ENCODE results near the gene KCNIP1.

The KCNIP1 gene

GRCh38 chr5:170483701-170484458, 19.9 kb upstream of the KCNIP1 start:
- Histone ChIP-seq H3K4me1 (ENCODE audit: control insufficient read depth, insufficient read depth, low read length, poor library complexity, severe bottlenecking) (peaks cover 14% of the 10 kb centered on the region), H3K36me3 (ENCODE audit: control insufficient read depth, insufficient read depth, low read length) (no peaks in the 10 kb centered on the region), H3K4me3 (ENCODE audit: extremely low read depth, insufficient read depth, low read length, poor library complexity, severe bottlenecking) (no peak overlapping the region), H3K27ac (ENCODE audit: low read depth, low read length, severe bottlenecking) (no peak overlapping the region), H3K9me3 (ENCODE audit: control insufficient read depth, low read length) (no peaks in the 10 kb centered on the region)
- 72 to 79% methylated on average over 18 to 19 of the region's 19 CpGs for WGBS, 2 experiments (ENCODE audit: insufficient coverage in 2 of 2)

DNA sequence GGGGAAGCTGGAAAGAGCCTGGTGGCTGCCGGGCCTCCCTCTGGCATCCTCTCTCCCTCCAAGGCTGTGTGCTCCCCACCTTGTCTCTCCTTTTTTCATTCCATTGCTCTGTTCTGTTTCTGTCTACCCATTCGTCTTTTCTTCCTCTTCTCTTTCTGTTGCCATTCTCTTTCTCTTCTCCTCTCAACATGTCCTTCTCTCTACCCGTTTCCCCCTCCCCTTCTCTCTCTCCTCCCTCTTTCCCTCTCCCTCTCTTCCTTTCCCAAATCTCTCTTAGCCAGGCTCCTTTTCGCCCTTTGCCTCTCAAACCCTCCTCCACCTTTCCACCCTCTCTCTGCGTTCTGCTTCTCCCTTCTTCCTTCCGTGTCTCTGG, 19.4 kb upstream of the KCNIP1 start:
- no peak overlapping the region for H3K4me3 ChIP-seq (ENCODE audit: extremely low read depth, insufficient read depth, low read length, poor library complexity, severe bottlenecking)
- 87 to 88% methylated on average over 6 of the region's 6 CpGs for WGBS, 2 experiments (ENCODE audit: insufficient coverage in 2 of 2)
- no peaks in the 10 kb centered on the region for H3K9me3 ChIP-seq (ENCODE audit: control insufficient read depth, low read length)
- H3K36me3 ChIP-seq (ENCODE audit: control insufficient read depth, insufficient read depth, low read length): no peaks in the 10 kb centered on the region
- H3K4me1 ChIP-seq (ENCODE audit: control insufficient read depth, insufficient read depth, low read length, poor library complexity, severe bottlenecking): peaks cover 14% of the 10 kb centered on the region
- H3K27ac ChIP-seq (ENCODE audit: low read depth, low read length, severe bottlenecking): no peak overlapping the region

DNA sequence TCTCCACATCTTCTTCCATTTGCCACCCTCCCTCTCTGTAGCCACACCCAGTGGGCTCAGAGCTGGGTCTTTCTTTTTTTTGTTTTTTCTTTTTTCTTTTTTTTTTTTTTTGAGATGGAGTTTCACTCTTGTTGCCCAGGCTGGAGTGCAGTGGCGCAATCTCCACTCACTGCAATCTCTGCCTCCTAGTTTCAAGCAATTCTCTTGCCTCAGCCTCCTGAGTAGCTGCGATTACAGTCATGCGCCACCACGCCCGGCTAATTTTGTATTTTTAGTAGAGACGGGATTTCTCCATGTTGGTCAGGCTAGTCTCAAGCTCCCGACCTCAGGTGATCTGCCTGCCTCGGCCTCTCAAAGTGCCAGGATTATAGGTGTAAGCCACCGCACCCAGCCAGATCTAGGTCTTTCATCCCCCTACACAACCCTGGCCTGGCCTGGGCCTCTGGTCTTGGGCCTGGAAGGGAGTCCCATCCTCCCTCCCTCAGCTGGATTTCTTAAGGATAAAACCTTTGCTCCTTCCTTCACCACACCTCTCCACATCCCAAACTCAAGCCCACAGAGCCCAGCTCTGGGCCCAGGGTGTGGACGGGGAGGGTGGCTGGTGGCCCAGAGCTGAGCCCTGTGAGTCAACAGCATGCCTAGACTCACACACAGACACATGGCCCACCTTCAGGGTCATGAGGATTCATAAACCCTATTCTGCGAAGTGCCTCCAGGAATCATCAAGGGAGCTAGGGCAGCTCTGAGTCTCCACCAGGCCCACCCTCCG, 18.8 kb upstream of the KCNIP1 start:
- Histone ChIP-seq H3K36me3 (ENCODE audit: control insufficient read depth, insufficient read depth, low read length) (no peaks in the 10 kb centered on the region), H3K9me3 (ENCODE audit: control insufficient read depth, low read length) (no peaks in the 10 kb centered on the region), H3K4me1 (ENCODE audit: control insufficient read depth, insufficient read depth, low read length, poor library complexity, severe bottlenecking) (peaks cover 14% of the 10 kb centered on the region), H3K4me3 (ENCODE audit: extremely low read depth, insufficient read depth, low read length, poor library complexity, severe bottlenecking) (no peak overlapping the region), H3K27ac (ENCODE audit: low read depth, low read length, severe bottlenecking) (no peak overlapping the region)
- 94% methylated on average over 6 to 9 of the region's 12 CpGs for WGBS, 2 experiments (ENCODE audit: insufficient coverage in 2 of 2)

- no peaks in the 10 kb centered on the region for H3K9me3 ChIP-seq (ENCODE audit: control insufficient read depth, low read length)
- peaks cover 12% of the 10 kb centered on the region for H3K4me1 ChIP-seq (ENCODE audit: control insufficient read depth, insufficient read depth, low read length, poor library complexity, severe bottlenecking)
- no peak overlapping the region for H3K4me3 ChIP-seq (ENCODE audit: extremely low read depth, insufficient read depth, low read length, poor library complexity, severe bottlenecking)
- H3K36me3 ChIP-seq (ENCODE audit: control insufficient read depth, insufficient read depth, low read length): no peaks in the 10 kb centered on the region
- no peak overlapping the region for H3K27ac ChIP-seq (ENCODE audit: low read depth, low read length, severe bottlenecking)
These were observed 18.3 kb upstream of the KCNIP1 start for GRCh38 chr5:170485616-170485911.

DNA sequence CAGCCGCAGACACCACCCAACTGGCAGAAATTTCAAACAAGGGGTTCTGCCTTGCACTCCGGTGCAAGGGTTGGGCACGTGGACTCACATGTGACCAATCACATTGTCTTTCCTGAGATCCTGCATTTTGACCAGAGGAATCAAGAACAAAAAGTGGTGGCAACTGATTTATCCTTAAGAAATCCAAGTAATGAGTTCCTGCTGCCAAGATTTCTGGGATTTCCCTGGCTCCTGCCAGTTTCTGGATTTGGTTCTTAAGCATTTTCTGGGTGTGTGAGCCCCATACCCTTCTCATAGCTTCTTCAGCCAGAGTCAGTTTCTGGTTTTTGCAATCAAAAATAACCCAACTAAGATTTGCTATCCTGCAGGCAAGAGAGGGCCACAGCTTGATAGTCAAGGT, 17.4 kb upstream of the KCNIP1 start:
- H3K4me1 ChIP-seq (ENCODE audit: control insufficient read depth, insufficient read depth, low read length, poor library complexity, severe bottlenecking): peaks cover 12% of the 10 kb centered on the region
- H3K9me3 ChIP-seq (ENCODE audit: control insufficient read depth, low read length): no peaks in the 10 kb centered on the region
- no peak overlapping the region for H3K4me3 ChIP-seq (ENCODE audit: extremely low read depth, insufficient read depth, low read length, poor library complexity, severe bottlenecking)
- 96 to 97% methylated on average over 3 of the region's 3 CpGs for WGBS, 2 experiments (ENCODE audit: insufficient coverage in 2 of 2)
- no peak overlapping the region for H3K27ac ChIP-seq (ENCODE audit: low read depth, low read length, severe bottlenecking)
- H3K36me3 ChIP-seq (ENCODE audit: control insufficient read depth, insufficient read depth, low read length): no peaks in the 10 kb centered on the region

GRCh38 chr5:170488570-170488969, 15.2 kb upstream of the KCNIP1 start:
- no peak overlapping the region for H3K27ac ChIP-seq (ENCODE audit: low read depth, low read length, severe bottlenecking)
- no peak overlapping the region for H3K4me3 ChIP-seq (ENCODE audit: extremely low read depth, insufficient read depth, low read length, poor library complexity, severe bottlenecking)
- 86 to 90% methylated on average over 7 to 8 of the region's 9 CpGs for WGBS, 2 experiments (ENCODE audit: insufficient coverage in 2 of 2)
- H3K4me1 ChIP-seq (ENCODE audit: control insufficient read depth, insufficient read depth, low read length, poor library complexity, severe bottlenecking): peaks cover 19% of the 10 kb centered on the region
- no peaks in the 10 kb centered on the region for H3K36me3 ChIP-seq (ENCODE audit: control insufficient read depth, insufficient read depth, low read length)
- no peaks in the 10 kb centered on the region for H3K9me3 ChIP-seq (ENCODE audit: control insufficient read depth, low read length)

DNA sequence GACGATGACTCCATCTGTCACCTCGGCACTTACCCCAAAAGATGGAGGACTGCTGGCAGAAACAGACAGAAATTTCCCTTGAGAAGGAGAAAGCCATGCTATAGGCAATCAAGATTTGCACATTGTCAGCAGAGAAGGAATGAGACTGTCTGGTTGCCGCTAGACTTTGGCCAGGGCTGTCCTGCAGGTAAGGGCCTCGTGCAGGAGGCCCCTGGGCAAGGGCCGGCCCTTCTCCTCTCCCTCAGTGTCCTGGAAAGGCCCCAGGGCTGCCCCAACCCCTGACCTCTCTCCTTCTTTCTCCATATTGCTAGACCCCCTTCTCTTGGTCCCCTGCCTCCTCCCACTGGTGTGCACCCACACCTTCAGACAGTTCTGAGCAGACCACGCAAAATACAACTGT, 14.6 kb upstream of the KCNIP1 start:
- no peak overlapping the region for H3K4me3 ChIP-seq (ENCODE audit: extremely low read depth, insufficient read depth, low read length, poor library complexity, severe bottlenecking)
- no peaks in the 10 kb centered on the region for H3K9me3 ChIP-seq (ENCODE audit: control insufficient read depth, low read length)
- H3K27ac ChIP-seq (ENCODE audit: low read depth, low read length, severe bottlenecking): no peak overlapping the region
- H3K4me1 ChIP-seq (ENCODE audit: control insufficient read depth, insufficient read depth, low read length, poor library complexity, severe bottlenecking): peaks cover 14% of the 10 kb centered on the region
- H3K36me3 ChIP-seq (ENCODE audit: control insufficient read depth, insufficient read depth, low read length): no peaks in the 10 kb centered on the region
- WGBS, 2 experiments (ENCODE audit: insufficient coverage in 2 of 2): 93% methylated on average over 4 to 5 of the region's 6 CpGs

DNA sequence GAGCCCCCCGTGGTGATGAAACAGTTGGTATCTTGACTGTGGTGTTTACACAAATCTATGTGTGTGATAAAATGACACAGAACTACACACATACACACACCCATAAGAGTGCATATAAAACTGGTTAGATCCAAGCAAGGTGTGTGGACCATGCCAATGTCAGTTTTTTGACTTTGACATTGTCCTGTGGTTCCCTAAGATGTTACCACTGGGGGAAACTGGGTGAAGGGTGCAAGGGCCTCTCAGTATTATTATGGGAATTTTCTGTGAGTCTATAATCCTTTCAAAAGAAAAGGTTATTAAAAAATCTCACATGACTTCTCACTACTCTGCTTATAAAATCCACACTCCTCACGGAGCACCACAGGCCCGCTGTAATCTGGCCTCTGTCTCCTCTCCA, 13.4 kb upstream of the KCNIP1 start:
- H3K4me1 ChIP-seq (ENCODE audit: control insufficient read depth, insufficient read depth, low read length, poor library complexity, severe bottlenecking): peaks cover 17% of the 10 kb centered on the region
- H3K36me3 ChIP-seq (ENCODE audit: control insufficient read depth, insufficient read depth, low read length): no peaks in the 10 kb centered on the region
- no peak overlapping the region for H3K4me3 ChIP-seq (ENCODE audit: extremely low read depth, insufficient read depth, low read length, poor library complexity, severe bottlenecking)
- 87 to 92% methylated on average over 2 of the region's 3 CpGs for WGBS, 2 experiments (ENCODE audit: insufficient coverage in 2 of 2)
- no peaks in the 10 kb centered on the region for H3K9me3 ChIP-seq (ENCODE audit: control insufficient read depth, low read length)
- no peak overlapping the region for H3K27ac ChIP-seq (ENCODE audit: low read depth, low read length, severe bottlenecking)

DNA sequence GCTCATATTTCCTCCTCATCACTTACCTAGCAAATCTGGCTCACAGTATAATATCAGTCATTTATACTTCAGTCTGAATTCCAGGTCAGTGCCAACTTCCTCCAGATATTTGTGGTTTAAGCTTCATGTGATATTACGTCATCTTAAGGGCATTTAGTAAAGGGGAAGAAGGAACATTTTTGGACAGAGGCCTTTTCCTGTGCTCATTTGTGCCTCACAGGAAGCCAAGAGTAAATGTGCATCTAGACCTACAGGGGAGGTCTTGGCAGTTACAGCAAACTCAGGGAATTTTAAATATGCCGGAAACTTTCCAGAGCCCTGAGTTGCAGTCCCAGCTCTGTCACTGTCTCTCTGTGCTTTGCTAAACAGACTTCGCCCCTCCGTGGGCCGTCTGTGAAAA, 12.3 kb upstream of the KCNIP1 start:
- no peaks in the 10 kb centered on the region for H3K9me3 ChIP-seq (ENCODE audit: control insufficient read depth, low read length)
- H3K4me1 ChIP-seq (ENCODE audit: control insufficient read depth, insufficient read depth, low read length, poor library complexity, severe bottlenecking): peaks cover 17% of the 10 kb centered on the region
- 78 to 89% methylated on average over 4 to 5 of the region's 5 CpGs for WGBS, 2 experiments (ENCODE audit: insufficient coverage in 2 of 2)
- H3K27ac ChIP-seq (ENCODE audit: low read depth, low read length, severe bottlenecking): no peak overlapping the region
- H3K36me3 ChIP-seq (ENCODE audit: control insufficient read depth, insufficient read depth, low read length): no peaks in the 10 kb centered on the region
- no peak overlapping the region for H3K4me3 ChIP-seq (ENCODE audit: extremely low read depth, insufficient read depth, low read length, poor library complexity, severe bottlenecking)

DNA sequence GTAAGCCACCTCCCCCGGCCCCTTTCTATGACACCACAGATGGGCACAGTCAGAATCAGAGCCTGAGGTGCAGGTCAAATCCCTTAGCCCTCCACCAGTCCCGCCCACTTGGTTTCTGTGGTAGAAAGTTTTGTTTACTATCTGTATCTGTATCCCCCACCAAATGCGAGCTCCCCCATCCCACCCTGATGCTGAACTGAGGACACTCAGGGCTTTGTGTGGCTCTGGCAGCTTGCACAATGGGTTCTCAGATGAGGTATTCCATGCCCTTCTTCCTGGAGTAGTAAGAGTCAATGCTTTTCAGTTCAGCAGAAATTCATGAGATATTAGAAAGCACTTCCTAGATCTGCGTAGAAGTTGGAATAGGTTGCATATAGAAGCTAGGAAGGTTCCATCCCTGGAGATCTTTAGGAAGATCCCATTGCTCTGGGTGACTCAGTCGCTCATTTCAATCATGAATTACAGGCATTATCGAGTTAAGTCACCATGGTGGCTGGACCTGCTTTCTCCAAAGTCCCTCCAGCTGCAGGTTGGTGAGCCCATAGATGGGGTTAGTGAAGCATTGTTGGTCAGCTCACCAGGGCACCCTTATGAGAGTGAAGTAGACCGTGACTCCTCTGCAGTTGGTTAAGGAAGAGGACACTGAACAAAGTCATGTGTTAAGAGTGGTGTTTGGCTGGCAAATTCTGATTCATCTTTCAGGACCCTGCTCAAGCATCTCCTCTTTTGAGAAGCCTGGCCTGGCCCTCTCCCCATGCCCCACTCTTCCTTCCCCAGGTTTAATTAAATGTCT, 10.6 kb upstream of the KCNIP1 start:
- Histone ChIP-seq H3K36me3 (ENCODE audit: control insufficient read depth, insufficient read depth, low read length) (no peaks in the 10 kb centered on the region), H3K27ac (ENCODE audit: low read depth, low read length, severe bottlenecking) (no peak overlapping the region), H3K4me3 (ENCODE audit: extremely low read depth, insufficient read depth, low read length, poor library complexity, severe bottlenecking) (no peak overlapping the region), H3K4me1 (ENCODE audit: control insufficient read depth, insufficient read depth, low read length, poor library complexity, severe bottlenecking) (peaks cover 17% of the 10 kb centered on the region), H3K9me3 (ENCODE audit: control insufficient read depth, low read length) (no peaks in the 10 kb centered on the region)
- WGBS, 2 experiments (ENCODE audit: insufficient coverage in 2 of 2): 85 to 100% methylated on average over 4 of the region's 7 CpGs

GRCh38 chr5:170494041-170494440, 9.8 kb upstream of the KCNIP1 start:
- no peak overlapping the region for H3K27ac ChIP-seq (ENCODE audit: low read depth, low read length, severe bottlenecking)
- H3K36me3 ChIP-seq (ENCODE audit: control insufficient read depth, insufficient read depth, low read length): no peaks in the 10 kb centered on the region
- peaks cover 17% of the 10 kb centered on the region for H3K4me1 ChIP-seq (ENCODE audit: control insufficient read depth, insufficient read depth, low read length, poor library complexity, severe bottlenecking)
- 69 to 88% methylated on average over 1 to 2 of the region's 2 CpGs for WGBS, 2 experiments (ENCODE audit: insufficient coverage in 2 of 2)
- no peak overlapping the region for H3K4me3 ChIP-seq (ENCODE audit: extremely low read depth, insufficient read depth, low read length, poor library complexity, severe bottlenecking)
- no peaks in the 10 kb centered on the region for H3K9me3 ChIP-seq (ENCODE audit: control insufficient read depth, low read length)
